C4-2B (cell line): ENCODE measurements around the gene ARHGAP45.

ENCODE experiments used
- ZFX ChIP-seq: fragments of 450-650 bp; IDR thresholded peaks from 2 replicates; pipeline ENCODE4 v1.6.1; 2017
- TF ChIP-seq, protein P1 (sequence below): fragments of 450-650 bp; conservative IDR thresholded peaks from 2 replicates; pipeline ENCODE4 v1.5.1; 2017; ENCODE audit warnings: mild to moderate bottlenecking

DNA sequence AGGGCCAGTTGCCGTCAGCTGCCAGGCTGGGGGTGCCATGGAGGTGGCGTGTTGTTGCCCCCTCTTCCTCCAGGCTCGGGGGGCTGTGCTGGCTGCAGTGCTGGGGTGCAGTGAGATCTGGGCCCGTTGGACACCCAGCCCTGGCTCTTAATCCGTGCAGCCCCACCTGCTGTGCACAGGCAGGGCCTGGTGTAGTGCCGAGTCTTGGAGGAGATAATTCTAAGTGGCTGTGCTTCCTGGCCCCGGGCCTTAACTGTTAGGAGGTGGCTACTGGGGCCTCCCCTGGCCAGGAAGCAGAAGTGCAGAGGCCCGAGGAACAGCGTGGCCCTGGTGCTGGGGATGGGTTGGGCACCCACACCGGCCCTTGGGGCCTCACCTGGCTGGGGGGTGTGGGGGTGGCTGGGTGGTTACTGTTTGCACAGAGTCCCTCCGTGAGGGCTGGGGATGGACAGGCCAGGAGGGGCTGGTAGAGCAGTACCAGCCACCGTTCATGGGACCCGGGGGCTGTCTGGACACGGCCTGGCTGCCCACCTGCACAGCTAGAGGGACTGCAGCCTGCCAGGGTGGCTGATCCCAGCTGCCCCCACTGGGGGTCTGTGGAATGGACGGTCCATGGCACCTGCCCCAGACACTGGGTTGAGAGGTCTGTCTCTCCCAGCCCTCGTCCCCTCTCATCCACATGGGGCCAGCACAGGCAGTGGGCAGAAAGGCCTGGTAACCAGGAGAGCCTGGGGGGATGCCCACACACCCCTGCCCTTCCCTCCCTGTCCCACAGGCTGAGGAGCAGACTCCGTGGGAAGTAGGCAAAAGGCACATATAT is 40.1 kb downstream of the ARHGAP45 start:
- TF ChIP-seq, protein P1, sequence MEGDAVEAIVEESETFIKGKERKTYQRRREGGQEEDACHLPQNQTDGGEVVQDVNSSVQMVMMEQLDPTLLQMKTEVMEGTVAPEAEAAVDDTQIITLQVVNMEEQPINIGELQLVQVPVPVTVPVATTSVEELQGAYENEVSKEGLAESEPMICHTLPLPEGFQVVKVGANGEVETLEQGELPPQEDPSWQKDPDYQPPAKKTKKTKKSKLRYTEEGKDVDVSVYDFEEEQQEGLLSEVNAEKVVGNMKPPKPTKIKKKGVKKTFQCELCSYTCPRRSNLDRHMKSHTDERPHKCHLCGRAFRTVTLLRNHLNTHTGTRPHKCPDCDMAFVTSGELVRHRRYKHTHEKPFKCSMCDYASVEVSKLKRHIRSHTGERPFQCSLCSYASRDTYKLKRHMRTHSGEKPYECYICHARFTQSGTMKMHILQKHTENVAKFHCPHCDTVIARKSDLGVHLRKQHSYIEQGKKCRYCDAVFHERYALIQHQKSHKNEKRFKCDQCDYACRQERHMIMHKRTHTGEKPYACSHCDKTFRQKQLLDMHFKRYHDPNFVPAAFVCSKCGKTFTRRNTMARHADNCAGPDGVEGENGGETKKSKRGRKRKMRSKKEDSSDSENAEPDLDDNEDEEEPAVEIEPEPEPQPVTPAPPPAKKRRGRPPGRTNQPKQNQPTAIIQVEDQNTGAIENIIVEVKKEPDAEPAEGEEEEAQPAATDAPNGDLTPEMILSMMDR, result no peak; the same call in 1 of the 2 replicates
- TF ChIP-seq ZFX, result no peak
